Measurements from ENCODE around the gene MOB2.

MOB2 gene

DNA sequence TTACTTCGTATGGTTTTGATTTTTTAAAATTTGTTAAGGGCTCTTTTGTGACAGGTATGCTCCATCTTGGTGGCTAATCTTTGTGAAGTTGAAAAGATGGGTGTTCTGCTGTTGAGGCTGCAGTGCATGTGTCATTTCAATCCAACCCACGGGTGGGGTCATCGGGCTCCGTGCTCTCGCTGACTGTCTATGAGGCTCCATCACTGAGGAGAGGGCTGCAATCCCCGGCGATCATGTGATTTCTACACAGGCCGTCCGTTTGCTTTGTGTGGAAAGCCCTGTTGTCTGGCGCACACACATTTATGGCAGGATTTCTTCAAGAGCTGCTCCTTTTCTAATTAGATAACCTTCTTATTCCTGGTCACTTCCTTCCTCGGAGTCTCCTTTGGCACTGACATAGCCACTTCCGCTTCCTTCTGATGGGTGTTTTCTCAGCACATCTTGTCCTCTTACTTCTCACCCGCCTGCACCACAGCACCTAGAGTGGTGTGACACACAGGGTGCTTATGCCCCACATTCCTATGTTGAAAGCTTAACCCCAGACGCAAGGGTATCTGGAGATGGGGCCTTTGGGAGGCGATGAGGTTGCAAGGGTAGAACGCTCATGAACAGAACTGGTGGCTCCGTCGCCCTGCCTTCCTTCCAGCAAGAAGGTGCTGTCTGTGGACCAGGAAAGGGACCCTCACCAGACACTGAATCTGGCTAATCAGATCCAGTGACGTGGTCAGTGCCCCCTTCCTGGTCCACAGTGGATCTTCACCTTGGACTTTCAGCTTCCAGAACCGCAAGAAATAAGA lies 9.4 kb downstream of the MOB2 start:
- TF ChIP-seq, protein P1, sequence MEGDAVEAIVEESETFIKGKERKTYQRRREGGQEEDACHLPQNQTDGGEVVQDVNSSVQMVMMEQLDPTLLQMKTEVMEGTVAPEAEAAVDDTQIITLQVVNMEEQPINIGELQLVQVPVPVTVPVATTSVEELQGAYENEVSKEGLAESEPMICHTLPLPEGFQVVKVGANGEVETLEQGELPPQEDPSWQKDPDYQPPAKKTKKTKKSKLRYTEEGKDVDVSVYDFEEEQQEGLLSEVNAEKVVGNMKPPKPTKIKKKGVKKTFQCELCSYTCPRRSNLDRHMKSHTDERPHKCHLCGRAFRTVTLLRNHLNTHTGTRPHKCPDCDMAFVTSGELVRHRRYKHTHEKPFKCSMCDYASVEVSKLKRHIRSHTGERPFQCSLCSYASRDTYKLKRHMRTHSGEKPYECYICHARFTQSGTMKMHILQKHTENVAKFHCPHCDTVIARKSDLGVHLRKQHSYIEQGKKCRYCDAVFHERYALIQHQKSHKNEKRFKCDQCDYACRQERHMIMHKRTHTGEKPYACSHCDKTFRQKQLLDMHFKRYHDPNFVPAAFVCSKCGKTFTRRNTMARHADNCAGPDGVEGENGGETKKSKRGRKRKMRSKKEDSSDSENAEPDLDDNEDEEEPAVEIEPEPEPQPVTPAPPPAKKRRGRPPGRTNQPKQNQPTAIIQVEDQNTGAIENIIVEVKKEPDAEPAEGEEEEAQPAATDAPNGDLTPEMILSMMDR (IDR thresholded peaks at IDR 0.05): no peak
- H3K27ac ChIP-seq: no peak overlapping the region
- no peaks in the 10 kb centered on the region for H3K27me3 ChIP-seq
- no peaks in the 10 kb centered on the region for H3K9me3 ChIP-seq
- intact Hi-C loops (cut with DNase I; ENCODE audit: low total_unique reads): no loop called here
- H3K4me3 ChIP-seq: no peak overlapping the region
- peaks cover 0 to 44% (median 37%) of the 10 kb centered on the region in 4 donors for H3K4me1 ChIP-seq
- H3K36me3 ChIP-seq: peaks cover 74 to 92% (median 78%) of the 10 kb centered on the region in 3 donors
- no peak for DNase-seq

DNA sequence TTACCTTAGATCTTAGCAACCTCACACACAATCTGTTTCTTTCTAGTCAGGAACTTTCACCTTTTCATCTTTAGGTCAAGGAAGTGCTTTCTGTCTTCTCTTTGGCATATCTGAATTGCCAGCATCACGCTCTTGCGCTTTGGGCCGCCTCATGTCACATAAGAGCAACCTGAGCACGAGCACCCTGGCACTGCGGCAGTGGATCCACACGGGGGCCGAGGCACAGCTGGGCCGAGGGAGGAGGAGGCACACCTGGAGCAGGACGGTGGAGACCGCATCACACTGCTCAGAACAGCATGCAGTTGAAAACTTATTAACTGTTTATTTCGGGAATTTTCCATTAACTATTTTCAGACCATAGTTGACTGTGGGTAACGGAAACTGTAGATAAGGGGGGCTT lies 10.7 kb downstream of the MOB2 start:
- Histone ChIP-seq H3K4me3 (no peak overlapping the region), H3K27ac (no peak overlapping the region), H3K27me3 (no peaks in the 10 kb centered on the region), H3K9me3 (no peaks in the 10 kb centered on the region), H3K36me3 (peaks cover 83 to 100% (median 91%) of the 10 kb centered on the region in 3 donors), H3K4me1 (peaks cover 0 to 31% (median 25%) of the 10 kb centered on the region in 4 donors)
- no peak for DNase-seq
- TF ChIP-seq, protein P1 (IDR thresholded peaks at IDR 0.05): no peak
- intact Hi-C loops (cut with DNase I; ENCODE audit: low total_unique reads): no loop called here

DNA sequence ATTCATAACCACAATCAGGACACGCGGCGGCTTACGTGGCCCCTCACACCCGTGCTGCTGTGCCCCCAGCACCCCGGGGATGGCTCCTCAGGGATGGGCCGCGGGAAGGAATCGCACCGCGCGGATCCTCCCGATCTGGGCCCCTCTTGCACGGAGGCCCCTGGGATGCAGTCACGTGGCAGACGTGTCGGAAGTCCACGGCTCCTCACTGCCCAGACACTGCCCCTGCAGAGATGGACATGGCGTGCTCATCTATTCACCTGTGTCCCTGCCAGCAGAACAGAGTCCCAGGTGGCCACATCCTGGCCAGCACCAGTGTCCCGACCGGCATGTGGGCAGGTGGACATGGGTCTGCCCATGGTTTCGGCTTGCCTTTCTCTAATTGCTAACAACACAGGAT lies 12.8 kb downstream of the MOB2 start:
- H3K9me3 ChIP-seq: no peaks in the 10 kb centered on the region
- intact Hi-C loops (cut with DNase I; ENCODE audit: low total_unique reads): no loop called here
- peak in 1 of 2 donors; percentile 61 for DNase-seq
- no peak overlapping the region for H3K4me3 ChIP-seq
- peaks cover 83 to 100% (median 95%) of the 10 kb centered on the region in 3 donors for H3K36me3 ChIP-seq
- H3K27ac ChIP-seq: peak overlapping the region in 1 of 2 donors; percentile 24
- no peaks in the 10 kb centered on the region for H3K27me3 ChIP-seq
- TF ChIP-seq, protein P1 (IDR thresholded peaks at IDR 0.05): no peak
- H3K4me1 ChIP-seq: peaks cover 0 to 20% (median 6%) of the 10 kb centered on the region in 4 donors

DNA sequence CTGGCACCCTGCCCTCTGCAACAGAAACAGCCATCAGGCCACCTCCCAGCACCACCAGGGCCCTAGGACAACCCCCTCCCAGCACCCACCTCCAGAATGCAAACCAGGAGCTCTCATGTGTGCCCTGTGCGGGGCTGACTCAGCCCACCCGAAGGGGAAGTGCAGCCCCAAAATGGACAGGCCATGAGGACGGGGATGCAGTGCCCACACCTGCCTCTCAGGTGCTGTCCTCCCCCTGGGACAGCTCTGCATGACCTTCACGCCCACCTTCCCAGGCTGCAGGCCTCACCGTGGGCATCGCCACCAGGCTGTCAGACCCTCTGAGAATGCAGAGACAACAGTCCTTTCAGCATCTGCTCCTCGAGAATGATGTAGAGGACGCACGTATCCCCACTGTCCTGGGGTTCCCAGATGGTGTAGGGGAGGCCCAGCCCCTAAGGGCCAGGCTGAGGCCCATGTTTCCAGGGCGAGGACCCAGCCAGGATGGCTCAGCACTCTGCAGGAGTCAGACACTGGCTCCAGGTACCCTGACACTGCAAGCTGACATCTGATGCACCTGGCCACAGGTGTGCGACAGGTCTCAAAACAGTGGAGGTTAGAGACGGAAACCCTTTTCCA lies 13.5 kb downstream of the MOB2 start:
- Histone ChIP-seq H3K27me3 (no peaks in the 10 kb centered on the region), H3K27ac (peak overlapping the region; percentile 10 to 24), H3K4me3 (no peak overlapping the region), H3K4me1 (peaks cover 0 to 20% (median 7%) of the 10 kb centered on the region in 4 donors), H3K9me3 (no peaks in the 10 kb centered on the region), H3K36me3 (peaks cover 82 to 100% (median 95%) of the 10 kb centered on the region in 3 donors)
- TF ChIP-seq, protein P1 (IDR thresholded peaks at IDR 0.05): no peak
- peak in 1 of 2 donors; percentile 66 for DNase-seq
- intact Hi-C loops (cut with DNase I; ENCODE audit: low total_unique reads): no loop called here

DNA sequence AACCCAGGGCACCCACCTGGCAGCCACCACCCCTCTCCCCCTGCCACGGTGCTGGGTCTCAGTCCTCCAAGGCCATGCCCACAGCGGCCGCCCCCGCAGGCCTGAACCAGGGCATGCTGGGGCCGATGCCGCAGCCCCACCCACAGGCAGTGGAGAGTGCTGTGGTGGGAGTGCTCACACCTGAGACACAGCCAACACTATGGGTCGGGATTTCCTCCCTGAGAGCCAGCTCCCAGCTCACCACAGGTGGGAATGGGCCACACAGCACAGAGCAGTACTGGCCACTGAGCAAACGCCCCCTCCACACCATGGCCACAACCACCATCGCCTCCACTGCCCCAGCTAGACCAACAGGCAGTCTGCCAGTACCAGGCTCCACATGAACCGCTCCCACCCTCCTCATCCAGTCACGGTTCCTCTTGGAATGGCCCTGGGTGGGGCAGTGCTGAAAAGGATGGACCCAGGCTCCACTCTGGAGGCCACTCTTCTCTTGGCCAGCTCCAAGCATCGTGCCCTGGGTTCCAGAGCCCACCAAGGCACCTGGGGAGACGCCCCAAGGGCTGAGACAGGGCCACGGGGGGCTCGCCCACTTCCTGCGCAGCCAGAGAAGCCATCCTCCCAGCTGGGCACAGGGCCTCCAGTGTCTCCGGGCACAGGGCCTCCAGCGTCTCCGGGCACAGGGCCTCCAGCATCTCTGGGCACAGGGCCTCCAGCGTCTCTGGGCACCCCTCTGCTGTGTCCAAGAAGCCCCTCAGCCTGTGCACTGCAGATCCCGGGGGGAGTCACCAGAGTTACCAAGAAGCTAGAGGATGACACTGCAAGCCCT lies 14.2 kb downstream of the MOB2 start:
- Histone ChIP-seq H3K9me3 (no peaks in the 10 kb centered on the region), H3K4me3 (no peak overlapping the region), H3K36me3 (peaks cover 76 to 100% (median 90%) of the 10 kb centered on the region in 3 donors), H3K27ac (peak overlapping the region; percentile 24 to 34), H3K27me3 (no peaks in the 10 kb centered on the region), H3K4me1 (peaks cover 0 to 24% (median 11%) of the 10 kb centered on the region in 4 donors)
- intact Hi-C loops (cut with DNase I; ENCODE audit: low total_unique reads): no loop called here
- peak in 1 of 2 donors; percentile 65 for DNase-seq
- TF ChIP-seq, protein P1 (IDR thresholded peaks at IDR 0.05): no peak
